IMR-90 (cell line): ENCODE measurements around the gene AGMO. TPM values are rescaled to one million over a fixed set of nuclear protein-coding genes. Genes with fewer than 3 reads are reported as not detected.

Source experiments
- ATAC-seq: fragments of 200-7000 bp; cut with Tn5 transposase; 2 replicates; pipeline ENCODE4 v1.9.1; 2020; ENCODE audit warnings: low read depth, mild to moderate bottlenecking, moderate library complexity
- BruUV-seq: library from RNA; stranded (reverse); fragments of 400-500 nt; replicated peaks from 2 replicates; lab custom pipeline; 2021; lab: Mats Ljungman, UMichigan
- CTCF ChIA-PET: fragments of 300-600 bp; formaldehyde crosslinking; extraction: SDS; loops from one replicate; lab custom pipeline; 2021; ENCODE audit warnings: antibody characterized with exemption; lab: Yijun Ruan, JAX
- POLR2A ChIA-PET: fragments of 300-600 bp; sonication (Branson Sonifier 250); formaldehyde crosslinking; loops from one replicate; lab custom pipeline; 2022; ENCODE audit warnings: antibody characterized with exemption; ENCODE audit not compliant: unreplicated experiment; lab: Charles Lee
- DNase-seq: peaks from one replicate; pipeline ENCODE4 v3.0.0; 2013
- H2AFZ ChIP-seq: replicated peaks from 2 replicates; pipeline ENCODE3; 2013; ENCODE audit warnings: low read length, mild to moderate bottlenecking; ENCODE audit not compliant: poor library complexity
- H2AK5ac ChIP-seq: 2 replicates; pipeline ENCODE4 v1.6.1; 2013; ENCODE audit warnings: low read depth, low read length, inconsistent platforms
- H2AK9ac ChIP-seq: replicated peaks from 2 replicates; pipeline ENCODE3; 2013; ENCODE audit warnings: mild to moderate bottlenecking, low read depth, low read length, moderate library complexity; ENCODE audit not compliant: poor library complexity
- H2BK120ac ChIP-seq: 2 replicates; pipeline ENCODE4 v1.6.1; 2013; ENCODE audit warnings: low read depth, low read length, inconsistent platforms
- H2BK15ac ChIP-seq: 3 replicates; pipeline ENCODE4 v1.6.1; 2013; ENCODE audit warnings: low read depth, low read length, inconsistent platforms
- H2BK20ac ChIP-seq: 2 replicates; pipeline ENCODE4 v1.6.1; 2013; ENCODE audit warnings: low read depth, mild to moderate bottlenecking, inconsistent platforms, low read length, moderate library complexity
- H2BK5ac ChIP-seq: 2 replicates; pipeline ENCODE4 v1.6.1; 2013; ENCODE audit warnings: mild to moderate bottlenecking, low read depth, low read length, inconsistent platforms; ENCODE audit not compliant: poor library complexity, severe bottlenecking
- H3K14ac ChIP-seq: replicated peaks from 2 replicates; pipeline ENCODE4 v1.6.1; 2013; ENCODE audit warnings: low read depth, low read length, inconsistent platforms
- H3K18ac ChIP-seq: 2 replicates; pipeline ENCODE4 v1.6.1; 2013; ENCODE audit warnings: low read depth, low read length, control low read depth
- H3K23ac ChIP-seq: 2 replicates; pipeline ENCODE4 v1.6.1; 2013; ENCODE audit warnings: low read depth, low read length, inconsistent platforms
- H3K27ac ChIP-seq: 2 replicates; pipeline ENCODE4 v1.5.1; 2013; ENCODE audit warnings: mild to moderate bottlenecking, control low read depth, low read length; ENCODE audit not compliant: insufficient read depth
- H3K27me3 ChIP-seq: 2 replicates; pipeline ENCODE4 v1.6.1; 2013; ENCODE audit warnings: low read length; ENCODE audit not compliant: control insufficient read depth, insufficient read depth
- H3K36me3 ChIP-seq: 2 replicates; pipeline ENCODE4 v1.6.1; 2013; ENCODE audit warnings: low read length, mixed read lengths; ENCODE audit not compliant: control insufficient read depth, insufficient read depth
- H3K4ac ChIP-seq: 2 replicates; pipeline ENCODE4 v1.6.1; 2013; ENCODE audit warnings: low read depth, low read length, inconsistent platforms
- H3K4me1 ChIP-seq: 2 replicates; pipeline ENCODE4 v1.6.1; 2013; ENCODE audit warnings: low read length, mixed read lengths; ENCODE audit not compliant: control insufficient read depth, insufficient read depth
- H3K4me2 ChIP-seq: 2 replicates; pipeline ENCODE4 v1.6.1; 2013; ENCODE audit warnings: low read depth, mild to moderate bottlenecking, control low read depth, low read length, moderate library complexity
- H3K4me3 ChIP-seq: 2 replicates; pipeline ENCODE4 v1.5.1; 2013; ENCODE audit warnings: low read depth, mild to moderate bottlenecking, control low read depth, low read length, moderate library complexity; ENCODE audit not compliant: insufficient read depth
- H3K56ac ChIP-seq: 2 replicates; pipeline ENCODE4 v1.6.1; 2013; ENCODE audit warnings: low read length, inconsistent platforms; ENCODE audit not compliant: insufficient read depth; ENCODE audit errors: extremely low read depth
- H3K79me1 ChIP-seq, 2 experiments: 2 replicates each; pipeline ENCODE4 v1.6.1; 2013; ENCODE audit warnings: low read length in 2 of 2, inconsistent platforms in 1 of 2, low read depth in 1 of 2
- H3K9ac ChIP-seq: 2 replicates; pipeline ENCODE4 v1.6.1; 2013; ENCODE audit warnings: low read depth, low read length, control low read depth
- H3K9me1 ChIP-seq: 2 replicates; pipeline ENCODE4 v1.6.1; 2013; ENCODE audit warnings: low read length, inconsistent platforms; ENCODE audit not compliant: insufficient read depth
- H3K9me3 ChIP-seq: 2 replicates; pipeline ENCODE4 v1.6.1; 2013; ENCODE audit warnings: low read length; ENCODE audit not compliant: control insufficient read depth, insufficient read depth
- H4K20me1 ChIP-seq: 2 replicates; pipeline ENCODE4 v1.6.1; 2013; ENCODE audit warnings: low read length, inconsistent platforms; ENCODE audit not compliant: insufficient read depth
- H4K5ac ChIP-seq: 2 replicates; pipeline ENCODE4 v1.6.1; 2013; ENCODE audit warnings: mild to moderate bottlenecking, low read depth, low read length, control low read depth
- H4K8ac ChIP-seq, 2 experiments: 2 replicates each; pipeline ENCODE4 v1.6.1; 2013; ENCODE audit warnings: low read depth in 2 of 2, low read length in 2 of 2, control low read depth in 1 of 2, inconsistent platforms in 1 of 2
- H4K91ac ChIP-seq: 2 replicates; pipeline ENCODE4 v1.6.1; 2013; ENCODE audit warnings: low read depth, low read length, inconsistent platforms; ENCODE audit not compliant: insufficient read depth
- BHLHE40 ChIP-seq: fragments of 150-350 bp; IDR thresholded peaks from 2 replicates; pipeline ENCODE4 v1.6.1; 2016; ENCODE audit warnings: mild to moderate bottlenecking, low read depth, low read length
- CEBPB ChIP-seq: IDR thresholded peaks from 2 replicates; pipeline ENCODE4 v1.6.1; 2012; ENCODE audit warnings: low read depth, low read length, improper control_type of control experiment
- CTCF ChIP-seq: conservative IDR thresholded peaks from 2 replicates; pipeline ENCODE4 v1.5.1; 2012; ENCODE audit warnings: mild to moderate bottlenecking, low read depth, low read length, improper control_type of control experiment
- MAFK ChIP-seq: IDR thresholded peaks from 2 replicates; pipeline ENCODE4 v1.6.1; 2012; ENCODE audit warnings: low read depth, low read length, improper control_type of control experiment
- NFE2L2 ChIP-seq: fragments of 150-350 bp; IDR thresholded peaks from 2 replicates; pipeline ENCODE4 v1.6.1; 2016; ENCODE audit warnings: low read depth, mild to moderate bottlenecking, low read length
- RFX5 ChIP-seq: IDR thresholded peaks from 2 replicates; pipeline ENCODE4 v1.8.0; 2012; ENCODE audit warnings: low read depth, mild to moderate bottlenecking, low read length, moderate library complexity
- SMC3 ChIP-seq: fragments of 150-350 bp; IDR thresholded peaks from 2 replicates; pipeline ENCODE4 v1.6.1; 2016; ENCODE audit warnings: low read depth, mild to moderate bottlenecking, antibody characterized with exemption, low read length, moderate library complexity
- WGBS, 2 experiments: methylation state at CpG; one replicate each; pipeline versions ENCODE4 v1.1.5 to v1.1.7; 2013; ENCODE audit warnings: missing lambda C conversion rate in 2 of 2; ENCODE audit not compliant: insufficient read length in 1 of 2; ENCODE audit errors: extremely low coverage in 2 of 2; 5-methylcytosine and 5-hydroxymethylcytosine counted together
- dilution Hi-C: fragments of 300-500 bp; cut with HindIII; formaldehyde crosslinking; loops from one replicate; pipeline ENCODE4 v1.14.3; 2018; ENCODE audit warnings: low sequenced_read_pairs; ENCODE audit not compliant: unreplicated experiment
- in situ Hi-C: fragments of 300-500 bp; cut with MboI; formaldehyde crosslinking; loops from 3 replicates; pipeline ENCODE4 v1.14.3; 2019; ENCODE audit warnings: low sequenced_read_pairs, inconsistent platforms, mixed read lengths
- intact Hi-C: fragments of 100-400 bp; cut with micrococcal nuclease; formaldehyde crosslinking; loops from 2 replicates; pipeline ENCODE4 v1.10.0; 2022
- polyA plus RNA-seq, 3 experiments: library from polyadenylated mRNA; depleted of rRNA; stranded (reverse); fragments of >200 nt; gene quantifications; 2 replicates each; pipeline ENCODE4 v1.2.3, GENCODE V29; 2012; ENCODE audit warnings: low replicate concordance in 1 of 3
- total RNA-seq: library from RNA; depleted of rRNA; stranded (reverse); fragments of >200 nt; gene quantifications from 2 replicates; pipeline ENCODE4 v1.2.3, GENCODE V29; 2012
- TF ChIP-seq, protein P1 (sequence below): fragments of 150-350 bp; IDR thresholded peaks from 2 replicates; pipeline ENCODE4 v1.6.1; 2016; ENCODE audit warnings: low read depth, mild to moderate bottlenecking, low read length, moderate library complexity, borderline replicate concordance

The AGMO gene
- total and polyA plus RNA-seq, 2 of the 4 experiments (the other 2 are of a cell fraction) = not detected

- in situ Hi-C loops = no loop called here
- H3K9ac ChIP-seq = no peak overlapping the region
Measured at GRCh38 chr7:15507171-15507570, 54.6 kb downstream of the AGMO start.

More at GRCh38 chr7:15507171-15507570, 54.6 kb downstream of the AGMO start:
- BruUV-seq = no TSS peak
- Histone ChIP-seq H3K14ac (0 out of 2 replicates have a peak overlapping the region, but pooled peaks have one; percentile 36), H3K4ac (no peak overlapping the region), H3K27ac (no peak overlapping the region), H4K20me1 (no peaks in the 10 kb centered on the region), H3K4me3 (no peak overlapping the region), H3K79me1 (no peaks in the 10 kb centered on the region), H2BK20ac (peak overlapping the region; percentile 40; the same call in 1 of the 2 replicates), H2BK5ac (no peak overlapping the region), H3K56ac (no peak overlapping the region), H2AK9ac (no peak overlapping the region), H2AK5ac (no peak overlapping the region), H3K36me3 (no peaks in the 10 kb centered on the region), H2BK15ac (no peak overlapping the region), H4K8ac (no peak overlapping the region), H3K4me2 (no peak overlapping the region), H3K18ac (0 out of 2 replicates have a peak overlapping the region, but pooled peaks have one; percentile 6), H3K9me1 (no peaks in the 10 kb centered on the region; the same call in 1 of the 2 replicates), H4K5ac (no peak overlapping the region), H3K27me3 (no peaks in the 10 kb centered on the region), H2BK120ac (no peak overlapping the region; the same call in 1 of the 2 replicates), H3K23ac (no peak overlapping the region), H2AFZ (no peak overlapping the region), H3K4me1 (0 out of 2 replicates have a peak, but pooled peaks cover 1% of the 10 kb centered on the region), H4K91ac (no peak overlapping the region), H3K9me3 (no peaks in the 10 kb centered on the region)
- CTCF ChIA-PET = no interaction called here
- DNase-seq (no peak), ATAC-seq (no peak)
- TF ChIP-seq NFE2L2 (no peak), CEBPB (no peak), SMC3 (no peak), MAFK (no peak), CTCF (no peak), BHLHE40 (no peak), RFX5 (no peak)
- TF ChIP-seq, protein P1, sequence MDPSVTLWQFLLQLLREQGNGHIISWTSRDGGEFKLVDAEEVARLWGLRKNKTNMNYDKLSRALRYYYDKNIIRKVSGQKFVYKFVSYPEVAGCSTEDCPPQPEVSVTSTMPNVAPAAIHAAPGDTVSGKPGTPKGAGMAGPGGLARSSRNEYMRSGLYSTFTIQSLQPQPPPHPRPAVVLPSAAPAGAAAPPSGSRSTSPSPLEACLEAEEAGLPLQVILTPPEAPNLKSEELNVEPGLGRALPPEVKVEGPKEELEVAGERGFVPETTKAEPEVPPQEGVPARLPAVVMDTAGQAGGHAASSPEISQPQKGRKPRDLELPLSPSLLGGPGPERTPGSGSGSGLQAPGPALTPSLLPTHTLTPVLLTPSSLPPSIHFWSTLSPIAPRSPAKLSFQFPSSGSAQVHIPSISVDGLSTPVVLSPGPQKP = no peak
- intact Hi-C loops = loop anchor here (10.0 kb wide), 1 partner anchor 568 kb away; no protein-coding TSS in a partner anchor
- POLR2A ChIA-PET = no interaction called here
- WGBS, 2 experiments = no CpG with 5 or more reads among the region's 3 CpGs
- dilution Hi-C loops = no loop called here
